HepG2 (cell line): ENCODE data around the gene MACROD2.

Source experiments
- ATF3 ChIP-seq: sonication (generic); formaldehyde crosslinking; IDR thresholded peaks from 2 replicates; pipeline ENCODE4 v1.4.0; 2020; ENCODE audit warnings: missing genetic modification reagents
- CTCF ChIP-seq: sonication (generic); formaldehyde crosslinking; IDR thresholded peaks from 2 replicates; pipeline ENCODE4 v1.5.0; 2020; ENCODE audit warnings: mild to moderate bottlenecking, missing genetic modification reagents, moderate library complexity
- FOXK1 ChIP-seq: sonication (generic); formaldehyde crosslinking; IDR thresholded peaks from 2 replicates; pipeline ENCODE4 v1.4.0; 2020; ENCODE audit warnings: low read depth, missing genetic modification reagents, borderline replicate concordance
- FOXM1 ChIP-seq: sonication (generic); formaldehyde crosslinking; IDR thresholded peaks from 2 replicates; pipeline ENCODE4 v1.5.0; 2020; ENCODE audit warnings: missing genetic modification reagents
- GTF2F1 ChIP-seq: fragments of 150-350 bp; IDR thresholded peaks from 2 replicates; pipeline ENCODE4 v1.6.1; 2014; ENCODE audit warnings: low read length
- MTA3 ChIP-seq: sonication (generic); formaldehyde crosslinking; IDR thresholded peaks from 2 replicates; pipeline ENCODE4 v1.4.0; 2020; ENCODE audit warnings: missing genetic modification reagents
- POLR2AphosphoS5 ChIP-seq: IDR thresholded peaks from 2 replicates; pipeline ENCODE4 v1.6.1; 2012; ENCODE audit warnings: low read depth, low read length
- RFXANK ChIP-seq: IDR thresholded peaks from 2 replicates; pipeline ENCODE4 v1.6.1; 2016
- SMARCC2 ChIP-seq: fragments of 450-650 bp; IDR thresholded peaks from 2 replicates; pipeline ENCODE4 v1.6.1; 2017; ENCODE audit warnings: antibody characterized with exemption, mild to moderate bottlenecking
- ZIK1 ChIP-seq: sonication (generic); formaldehyde crosslinking; IDR thresholded peaks from 2 replicates; pipeline ENCODE4 v1.5.0; 2020; ENCODE audit warnings: mild to moderate bottlenecking, low read depth, missing genetic modification reagents, borderline replicate concordance
- ZNF263 ChIP-seq: sonication (generic); formaldehyde crosslinking; IDR thresholded peaks from 2 replicates; pipeline ENCODE4 v1.4.0; 2020; ENCODE audit warnings: missing genetic modification reagents
- ZNF350 ChIP-seq: sonication (generic); formaldehyde crosslinking; IDR thresholded peaks from 2 replicates; pipeline ENCODE4 v1.4.0; 2020; ENCODE audit warnings: mild to moderate bottlenecking, low read depth, missing genetic modification reagents, borderline replicate concordance
- ZNF670 ChIP-seq: sonication (generic); formaldehyde crosslinking; IDR thresholded peaks from 2 replicates; pipeline ENCODE4 v1.8.0; 2022; ENCODE audit warnings: mild to moderate bottlenecking, missing genetic modification reagents, borderline replicate concordance

GRCh38 chr20:15784020-15784419, 1788.7 kb downstream of the MACROD2 start:
- TF ChIP-seq SMARCC2 (no peak), RFXANK (no peak), ZIK1 (no peak), FOXK1 (no peak), ATF3 (CRISPR knock-in tag) (no peak), GTF2F1 (no peak), ZNF263 (CRISPR knock-in tag) (no peak), MTA3 (CRISPR knock-in tag) (no peak), CTCF (no peak), ZNF350 (CRISPR knock-in tag) (no peak), ZNF670 (CRISPR knock-in tag) (no peak), POLR2AphosphoS5 (no peak), FOXM1 (CRISPR knock-in tag) (no peak)
